Osteoblast (primary cell): ENCODE data around the gene SLC9A9. TPM values are rescaled to one million over a fixed set of nuclear protein-coding genes. Genes with fewer than 3 reads are reported as not detected.

ENCODE experiments used
- DNase-seq: peaks from one replicate; pipeline ENCODE4 v3.0.0; 2011; ENCODE audit warnings: low spot score, mixed read lengths; ENCODE audit not compliant: insufficient read length; ENCODE audit errors: missing footprints
- H2AFZ ChIP-seq: 2 replicates; pipeline ENCODE4 v1.6.0; 2011; ENCODE audit warnings: mild to moderate bottlenecking, low read length
- H3K27ac ChIP-seq: 2 replicates; pipeline ENCODE4 v1.5.1; 2011; ENCODE audit warnings: mild to moderate bottlenecking, low read depth, low read length, moderate library complexity
- H3K27me3 ChIP-seq: 2 replicates; pipeline ENCODE4 v1.6.0; 2012; ENCODE audit warnings: mild to moderate bottlenecking, control low read depth, inconsistent platforms, low read length, moderate library complexity; ENCODE audit not compliant: insufficient read depth
- H3K36me3 ChIP-seq: 2 replicates; pipeline ENCODE4 v1.5.1; 2011; ENCODE audit warnings: mild to moderate bottlenecking, low read length, control low read depth, moderate library complexity; ENCODE audit not compliant: insufficient read depth
- H3K4me1 ChIP-seq: 2 replicates; pipeline ENCODE4 v1.5.1; 2011; ENCODE audit warnings: mild to moderate bottlenecking, low read length, control low read depth, moderate library complexity; ENCODE audit not compliant: insufficient read depth
- H3K4me2 ChIP-seq: 2 replicates; pipeline ENCODE4 v1.6.0; 2011; ENCODE audit warnings: mild to moderate bottlenecking, low read length; ENCODE audit not compliant: insufficient read depth
- H3K4me3 ChIP-seq: fragments of 200-600 bp; sonication (generic); 3 replicates; pipeline ENCODE4 v1.5.1; 2012; ENCODE audit warnings: mild to moderate bottlenecking, low read length, inconsistent platforms; ENCODE audit not compliant: insufficient read depth
- H3K79me2 ChIP-seq: 2 replicates; pipeline ENCODE4 v1.6.0; 2012; ENCODE audit warnings: mild to moderate bottlenecking, low read length, control low read depth, inconsistent platforms; ENCODE audit not compliant: insufficient read depth
- H3K9me3 ChIP-seq: 2 replicates; pipeline ENCODE4 v1.5.1; 2011; ENCODE audit warnings: low read depth, low read length, control low read depth
- H4K20me1 ChIP-seq: 2 replicates; pipeline ENCODE4 v1.6.0; 2012; ENCODE audit warnings: mild to moderate bottlenecking, low read length, control low read depth; ENCODE audit not compliant: insufficient read depth
- total RNA-seq: library from RNA; depleted of rRNA; stranded (reverse); fragments of >200 nt; gene quantifications from 2 replicates; pipeline ENCODE4 v1.2.3, GENCODE V29; 2012
- TF ChIP-seq, protein P1 (sequence below): IDR thresholded peaks from 2 replicates; pipeline ENCODE4 v1.5.1; 2011; ENCODE audit warnings: mild to moderate bottlenecking, low read depth, low read length, moderate library complexity; ENCODE audit errors: extremely low read depth

Gene SLC9A9
- total RNA-seq, 1 donor, result 6.5 TPM

DNA sequence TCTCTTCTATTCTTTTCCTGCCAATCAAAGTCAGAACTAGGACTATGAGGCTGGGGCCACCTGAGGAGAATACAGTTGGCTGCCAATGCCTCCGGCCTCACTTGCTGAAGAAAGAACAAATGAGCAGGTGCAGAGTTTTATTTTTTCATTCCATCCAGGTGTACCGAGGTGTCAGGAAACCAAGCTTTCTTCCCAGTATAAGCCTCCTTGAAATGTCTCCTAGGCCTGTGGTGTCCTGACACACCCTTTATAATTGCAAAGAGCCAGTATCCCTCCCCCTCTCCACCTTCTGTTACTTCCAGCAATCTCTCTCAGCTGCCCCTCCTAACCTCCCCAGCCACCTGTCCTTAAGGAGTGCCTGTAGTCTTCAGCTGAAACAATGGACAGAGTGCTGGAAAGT lies 127.9 kb downstream of the SLC9A9 start:
- Histone ChIP-seq H3K79me2 (no peaks in the 10 kb centered on the region), H3K27ac (no peak overlapping the region), H3K36me3 (no peaks in the 10 kb centered on the region), H3K27me3 (no peaks in the 10 kb centered on the region), H2AFZ (no peak overlapping the region), H3K4me3 (no peak overlapping the region), H4K20me1 (no peaks in the 10 kb centered on the region), H3K4me2 (no peak overlapping the region), H3K9me3 (no peaks in the 10 kb centered on the region), H3K4me1 (no peaks in the 10 kb centered on the region)
- TF ChIP-seq, protein P1, sequence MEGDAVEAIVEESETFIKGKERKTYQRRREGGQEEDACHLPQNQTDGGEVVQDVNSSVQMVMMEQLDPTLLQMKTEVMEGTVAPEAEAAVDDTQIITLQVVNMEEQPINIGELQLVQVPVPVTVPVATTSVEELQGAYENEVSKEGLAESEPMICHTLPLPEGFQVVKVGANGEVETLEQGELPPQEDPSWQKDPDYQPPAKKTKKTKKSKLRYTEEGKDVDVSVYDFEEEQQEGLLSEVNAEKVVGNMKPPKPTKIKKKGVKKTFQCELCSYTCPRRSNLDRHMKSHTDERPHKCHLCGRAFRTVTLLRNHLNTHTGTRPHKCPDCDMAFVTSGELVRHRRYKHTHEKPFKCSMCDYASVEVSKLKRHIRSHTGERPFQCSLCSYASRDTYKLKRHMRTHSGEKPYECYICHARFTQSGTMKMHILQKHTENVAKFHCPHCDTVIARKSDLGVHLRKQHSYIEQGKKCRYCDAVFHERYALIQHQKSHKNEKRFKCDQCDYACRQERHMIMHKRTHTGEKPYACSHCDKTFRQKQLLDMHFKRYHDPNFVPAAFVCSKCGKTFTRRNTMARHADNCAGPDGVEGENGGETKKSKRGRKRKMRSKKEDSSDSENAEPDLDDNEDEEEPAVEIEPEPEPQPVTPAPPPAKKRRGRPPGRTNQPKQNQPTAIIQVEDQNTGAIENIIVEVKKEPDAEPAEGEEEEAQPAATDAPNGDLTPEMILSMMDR, result no peak
- no peak for DNase-seq

DNA sequence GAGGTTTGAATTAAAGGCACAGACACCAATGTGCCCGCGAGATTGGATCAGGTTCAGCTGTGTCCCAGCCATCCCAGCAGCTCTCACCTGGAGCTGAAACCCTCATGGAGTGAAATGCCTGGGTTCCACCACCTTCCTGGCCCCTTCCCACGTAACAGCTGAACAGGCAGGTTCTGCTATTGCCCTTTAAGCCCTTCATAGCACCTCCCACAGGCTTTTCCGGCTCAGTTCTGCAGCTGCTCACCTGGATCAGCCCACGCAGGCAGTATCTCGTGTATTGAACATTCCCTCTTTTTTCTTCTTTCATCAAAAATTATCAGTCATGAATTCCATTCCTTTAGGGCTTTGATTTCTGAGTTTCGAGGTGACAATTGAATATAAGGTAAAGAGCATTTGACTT lies 129.8 kb downstream of the SLC9A9 start:
- H3K4me1 ChIP-seq, result no peaks in the 10 kb centered on the region
- H3K4me2 ChIP-seq, result no peak overlapping the region
- H3K79me2 ChIP-seq, result no peaks in the 10 kb centered on the region
- H2AFZ ChIP-seq, result no peak overlapping the region
- H4K20me1 ChIP-seq, result no peaks in the 10 kb centered on the region
- no peaks in the 10 kb centered on the region for H3K36me3 ChIP-seq
- H3K9me3 ChIP-seq, result no peaks in the 10 kb centered on the region
- H3K27me3 ChIP-seq, result no peaks in the 10 kb centered on the region
- no peak overlapping the region for H3K27ac ChIP-seq
- no peak overlapping the region for H3K4me3 ChIP-seq
- no peak for DNase-seq
- TF ChIP-seq, protein P1, result no peak

DNA sequence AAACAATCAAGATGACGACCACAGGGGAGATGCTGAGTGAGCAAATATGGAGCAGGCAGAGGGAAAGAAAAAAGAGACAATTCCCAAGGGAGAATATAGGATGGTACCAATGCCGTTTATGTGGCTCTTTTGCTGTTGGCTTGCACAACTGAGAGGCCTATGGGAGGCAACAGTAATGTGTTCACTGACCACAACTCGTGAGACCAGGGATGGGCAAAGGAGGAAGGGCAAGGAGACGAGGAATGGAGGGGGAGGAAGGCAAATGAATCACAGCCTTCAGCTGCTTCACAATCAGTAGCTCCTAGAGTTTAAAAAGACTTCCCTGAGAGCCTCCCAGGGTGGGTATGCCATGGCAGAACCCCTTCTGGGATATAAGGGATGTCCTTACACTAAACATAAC lies 131.5 kb downstream of the SLC9A9 start:
- H3K79me2 ChIP-seq, result no peaks in the 10 kb centered on the region
- TF ChIP-seq, protein P1, result no peak
- no peak for DNase-seq
- no peaks in the 10 kb centered on the region for H3K27me3 ChIP-seq
- H3K27ac ChIP-seq, result no peak overlapping the region
- no peaks in the 10 kb centered on the region for H3K4me1 ChIP-seq
- no peaks in the 10 kb centered on the region for H3K9me3 ChIP-seq
- H3K4me2 ChIP-seq, result no peak overlapping the region
- H3K36me3 ChIP-seq, result no peaks in the 10 kb centered on the region
- no peaks in the 10 kb centered on the region for H4K20me1 ChIP-seq
- no peak overlapping the region for H3K4me3 ChIP-seq
- no peak overlapping the region for H2AFZ ChIP-seq

DNA sequence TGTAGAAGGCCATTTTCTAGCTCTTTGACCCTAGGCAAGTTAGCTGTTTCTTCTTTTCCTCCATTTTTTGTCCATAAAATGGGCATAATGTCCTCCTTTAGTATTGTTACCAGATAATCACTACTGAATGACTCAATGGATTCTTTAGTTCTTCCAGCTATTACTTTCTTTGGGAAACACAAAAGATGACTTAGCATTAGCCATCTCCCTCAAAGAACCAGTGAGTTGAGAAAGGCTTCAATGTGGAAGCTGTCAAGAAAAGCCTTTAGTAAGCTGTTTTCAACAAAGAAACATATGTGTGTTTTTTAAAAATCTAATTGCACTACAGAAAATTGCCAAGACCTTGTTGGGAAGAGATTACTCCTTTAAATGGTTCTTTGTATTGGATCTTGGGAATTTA lies 135.7 kb downstream of the SLC9A9 start:
- Histone ChIP-seq H4K20me1 (no peaks in the 10 kb centered on the region), H3K4me3 (no peak overlapping the region), H2AFZ (no peak overlapping the region), H3K27me3 (peaks cover 3% of the 10 kb centered on the region), H3K9me3 (no peaks in the 10 kb centered on the region), H3K27ac (no peak overlapping the region), H3K79me2 (no peaks in the 10 kb centered on the region), H3K4me2 (no peak overlapping the region), H3K4me1 (no peaks in the 10 kb centered on the region), H3K36me3 (no peaks in the 10 kb centered on the region)
- TF ChIP-seq, protein P1, result no peak
- DNase-seq, result no peak
